HG02870 (cell line): ENCODE measurements around the gene CORO6.
"Not testable (repeated sequence)": the region's sequence is repeated elsewhere in the genome, so short reads cannot be mapped to it uniquely, and the experiment has no call there.

Experiments
- ATAC-seq: cut with Tn5 transposase; IDR thresholded peaks from one replicate; pipeline ENCODE4 v1.9.1; 2021; ENCODE audit warnings: mild to moderate bottlenecking, moderate library complexity; ENCODE audit not compliant: unreplicated experiment

The CORO6 gene

GRCh38 chr17:29622337-29623282, at the start of gene CORO6:
Gene CORO6 (minus strand): TSS chr17:29622912. CDS start chr17:29621421, 1,491 bp downstream.
- ATAC-seq = peak; percentile 42

GRCh38 chr17:29671661-29672060, 48.9 kb upstream of the CORO6 start:
- ATAC-seq = no peak

- ATAC-seq = no peak
Measured at GRCh38 chr17:29669266-29669665, 46.6 kb upstream of the CORO6 start.

DNA sequence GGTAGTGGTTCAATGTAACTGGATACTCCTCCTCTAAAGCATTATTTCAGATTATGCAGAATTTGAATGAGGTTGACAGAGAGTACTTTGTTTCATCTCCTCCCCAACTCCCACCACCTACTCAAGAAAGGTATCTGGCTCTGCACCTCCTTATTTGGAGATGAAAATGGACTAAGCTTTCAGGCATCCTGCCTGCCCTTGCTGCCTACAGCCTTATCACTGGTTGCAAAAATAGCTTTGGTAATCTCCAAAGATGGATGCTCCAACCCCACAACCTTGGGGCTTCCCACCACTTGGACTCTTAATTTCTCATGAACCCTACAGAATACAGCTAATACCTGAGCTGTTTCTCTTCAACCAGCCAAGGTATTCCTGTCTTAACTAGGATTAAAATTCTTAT, 45.3 kb upstream of the CORO6 start:
- no peak for ATAC-seq

- ATAC-seq = no peak
Measured at GRCh38 chr17:29665481-29665810, 42.7 kb upstream of the CORO6 start.

GRCh38 chr17:29664743-29665480, 42.2 kb upstream of the CORO6 start:
- ATAC-seq = no peak

DNA sequence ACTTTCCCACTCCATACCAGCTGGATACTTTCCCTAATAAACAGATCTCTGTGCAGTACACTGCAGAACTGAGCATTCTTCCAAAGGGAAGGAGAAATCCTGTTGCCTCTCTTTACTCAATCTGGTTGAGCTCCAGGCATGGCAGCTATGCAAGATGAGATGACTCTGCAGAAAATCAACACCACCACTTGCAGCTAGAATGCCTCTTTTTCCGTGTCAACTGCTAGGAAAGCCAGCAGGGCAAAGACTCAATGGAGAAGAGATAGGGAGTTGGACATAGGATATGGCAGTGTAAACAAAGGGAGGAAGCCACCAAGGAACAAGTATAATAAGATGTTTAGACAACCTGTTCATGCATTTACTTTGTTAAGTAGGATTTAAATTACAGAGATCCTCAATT, 40.4 kb upstream of the CORO6 start:
- no peak for ATAC-seq

GRCh38 chr17:29661213-29661612, 38.5 kb upstream of the CORO6 start:
- no peak for ATAC-seq

- no peak for ATAC-seq
Measured at GRCh38 chr17:29659155-29659554, 36.4 kb upstream of the CORO6 start.

DNA sequence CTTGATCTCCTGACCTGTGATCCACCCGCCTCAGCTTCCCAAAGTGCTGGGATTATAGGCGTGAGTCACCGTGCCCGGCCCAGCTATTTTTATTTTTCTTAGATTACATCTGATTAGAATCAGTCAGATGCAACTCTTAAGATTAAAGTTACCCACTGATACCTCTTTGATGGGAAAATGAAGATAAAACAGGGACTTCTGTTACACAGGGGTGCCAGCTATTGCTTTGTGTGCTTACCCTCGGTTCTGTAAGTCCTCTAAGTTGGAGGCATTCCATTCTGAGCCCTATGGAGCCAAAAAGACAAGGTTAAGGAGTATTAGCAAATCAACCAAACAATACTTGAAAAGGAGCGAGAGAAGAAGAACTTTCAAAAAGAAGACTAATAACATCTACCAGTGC, 32.6 kb upstream of the CORO6 start:
- ATAC-seq = no peak

GRCh38 chr17:29653995-29654714, 31.4 kb upstream of the CORO6 start:
- ATAC-seq = no peak

DNA sequence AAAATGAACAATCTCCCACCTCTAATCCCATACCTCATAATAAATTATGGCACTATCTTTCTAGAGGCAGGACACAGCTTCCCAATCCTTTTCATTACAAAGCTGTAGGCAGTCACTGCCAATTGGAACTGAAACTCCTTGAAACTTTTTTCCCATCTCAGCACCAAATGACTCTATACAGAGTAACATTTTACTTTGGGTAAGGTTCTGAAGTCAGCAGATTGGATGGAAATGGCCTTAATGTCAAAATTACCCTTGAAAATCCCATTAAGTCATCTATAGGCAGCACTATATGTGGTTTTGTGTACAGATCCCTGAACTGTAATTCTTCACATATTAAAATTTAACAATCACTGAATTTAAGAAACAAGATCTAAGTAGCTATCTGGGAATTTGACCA, 30.3 kb upstream of the CORO6 start:
- no peak for ATAC-seq

- not testable (repeated sequence) for ATAC-seq
Measured at GRCh38 chr17:29651913-29652312, 29.2 kb upstream of the CORO6 start.

DNA sequence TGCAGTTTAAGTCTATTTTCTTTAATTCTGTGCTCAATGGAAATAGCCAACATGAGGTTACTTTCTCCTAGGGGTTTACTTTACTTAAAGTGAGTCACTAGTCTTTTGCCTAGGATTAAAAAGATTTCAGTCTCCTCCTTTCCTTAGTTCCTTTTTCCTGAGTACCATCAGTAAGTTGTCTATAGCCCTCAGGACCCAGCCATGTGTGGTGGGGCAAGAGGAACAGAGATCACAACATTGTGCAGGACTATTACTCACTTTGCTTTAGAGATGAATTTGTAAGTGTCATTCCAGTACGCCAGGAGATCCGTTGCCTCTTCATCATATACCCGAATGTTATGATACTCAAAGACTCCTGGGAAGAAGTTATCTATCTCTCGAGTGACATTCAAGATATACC, 27.7 kb upstream of the CORO6 start:
- ATAC-seq = no peak

DNA sequence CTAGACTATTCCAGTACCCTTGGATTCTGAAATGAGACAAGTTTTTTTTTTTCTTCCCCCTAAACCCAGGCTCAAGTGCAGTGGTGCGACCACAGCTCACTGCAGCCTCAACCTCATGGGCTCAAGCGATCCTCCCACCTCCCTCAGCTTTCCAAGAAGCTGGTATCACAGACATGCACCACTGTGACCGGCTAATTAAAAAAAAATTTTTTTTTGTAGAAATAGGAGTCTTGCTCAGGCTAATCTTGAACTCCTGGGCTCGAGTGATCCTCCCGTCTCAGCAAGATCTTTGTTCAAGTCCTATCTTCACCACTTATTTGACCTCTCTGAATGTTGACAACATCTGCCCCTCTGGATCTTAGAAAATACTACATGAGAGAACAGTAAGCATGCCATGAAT, 26.6 kb upstream of the CORO6 start:
- ATAC-seq = no peak

- ATAC-seq = no peak
Measured at GRCh38 chr17:29648005-29648404, 25.3 kb upstream of the CORO6 start.

GRCh38 chr17:29645515-29646051, 22.9 kb upstream of the CORO6 start:
- ATAC-seq = no peak

- no peak for ATAC-seq
Measured at GRCh38 chr17:29643817-29644160, 21.1 kb upstream of the CORO6 start.

DNA sequence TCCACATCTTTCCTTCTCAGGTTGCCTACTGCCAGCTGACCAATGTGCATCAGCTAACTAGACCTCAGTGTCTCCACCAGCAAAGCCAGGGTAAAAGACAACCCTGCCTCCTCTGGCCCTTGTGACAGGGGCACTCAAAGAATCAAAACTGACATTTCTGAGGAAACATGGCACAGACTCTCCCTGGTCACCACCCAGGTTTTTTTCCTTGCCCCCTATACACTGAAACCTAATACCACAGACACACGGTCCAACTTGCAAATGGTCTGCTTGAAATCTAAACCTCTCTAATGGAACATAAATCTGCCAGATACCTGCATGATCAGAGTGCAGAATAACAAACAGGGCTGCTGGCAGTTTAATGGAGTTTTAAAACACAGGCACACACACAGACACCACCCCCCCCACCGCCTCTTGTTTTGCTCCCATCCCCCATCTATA, 19.5 kb upstream of the CORO6 start:
- no peak for ATAC-seq

GRCh38 chr17:29640981-29641642, 18.4 kb upstream of the CORO6 start:
- ATAC-seq = no peak

DNA sequence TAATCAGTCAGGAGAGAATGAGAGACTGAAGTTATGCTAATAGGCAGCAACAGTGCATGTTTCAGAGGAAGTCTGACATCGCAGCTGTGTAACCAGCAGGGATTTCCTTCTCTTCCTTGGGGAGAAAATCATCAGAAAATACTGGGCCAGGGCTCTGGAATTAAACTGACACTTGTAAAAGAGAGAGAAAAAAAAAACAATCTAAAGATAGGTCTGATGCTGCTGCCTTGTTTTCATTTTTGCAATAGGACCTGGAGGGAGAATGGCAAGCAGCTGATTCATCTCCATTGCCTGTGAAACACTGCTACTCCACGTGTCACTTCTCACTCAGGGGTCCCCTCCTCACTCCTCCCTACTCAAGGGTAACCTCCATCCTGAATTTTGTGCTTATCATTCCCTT, 17.7 kb upstream of the CORO6 start:
- no peak for ATAC-seq
